CD4-positive, alpha-beta memory T cell (primary cell): ENCODE measurements around the gene INA. TPM values are rescaled to one million over a fixed set of nuclear protein-coding genes. Genes with fewer than 3 reads are reported as not detected.
"Not testable (repeated sequence)": the region's sequence is repeated elsewhere in the genome, so short reads cannot be mapped to it uniquely, and the experiment has no call there.

ENCODE experiments used
- CTCF ChIA-PET: fragments of 350-600 bp; sonication (Branson Sonifier 250); formaldehyde crosslinking; loops from one replicate; lab custom pipeline; 2021; ENCODE audit warnings: inconsistent platforms; ENCODE audit not compliant: partially characterized antibody; lab: Charles Lee
- POLR2A ChIA-PET: fragments of 350-600 bp; sonication (Branson Sonifier 250); formaldehyde crosslinking; loops from one replicate; lab custom pipeline; 2021; ENCODE audit not compliant: partially characterized antibody; lab: Charles Lee
- DNase-seq, 5 donors: peaks; one replicate each; pipeline versions ENCODE4 v3.0.0 to v3.0.0-alpha.2; 2020 to 2022; ENCODE audit warnings: mixed read lengths in 1 of 5
- H3K27ac ChIP-seq: one replicate; pipeline ENCODE4 v1.7.0; 2013; ENCODE audit warnings: low read depth, low read length
- H3K27me3 ChIP-seq: 2 replicates; pipeline ENCODE4 v1.7.0; 2013; ENCODE audit warnings: mild to moderate bottlenecking, low read length, moderate library complexity; ENCODE audit not compliant: insufficient read depth
- H3K36me3 ChIP-seq: 2 replicates; pipeline ENCODE4 v1.7.0; 2013; ENCODE audit warnings: mild to moderate bottlenecking, low read length, moderate library complexity; ENCODE audit not compliant: insufficient read depth
- H3K4me1 ChIP-seq: 2 replicates; pipeline ENCODE4 v1.7.0; 2013; ENCODE audit warnings: mild to moderate bottlenecking, low read length, moderate library complexity; ENCODE audit not compliant: insufficient read depth
- H3K4me3 ChIP-seq, 2 donors: one replicate each; pipeline ENCODE4 v1.7.0; 2013; ENCODE audit warnings: low read length in 2 of 2, mild to moderate bottlenecking in 1 of 2
- H3K9me3 ChIP-seq, 2 donors: one replicate each; pipeline ENCODE4 v1.7.0; 2013; ENCODE audit warnings: low read length in 2 of 2, control low read depth in 1 of 2; ENCODE audit not compliant: control insufficient read depth in 1 of 2
- H3K27ac Mint-ChIP-seq, 7 donors: one replicate each; pipeline ENCODE4 v1.8.0; 2020 to 2021; ENCODE audit warnings: mixed read lengths in 7 of 7, mild to moderate bottlenecking in 6 of 7, inconsistent platforms in 3 of 7, moderate library complexity in 3 of 7
- H3K27me3 Mint-ChIP-seq, 2 donors: one replicate each; pipeline ENCODE4 v1.8.0; 2020 to 2021; ENCODE audit warnings: mixed read lengths in 2 of 2
- H3K36me3 Mint-ChIP-seq, 2 donors: one replicate each; pipeline ENCODE4 v1.8.0; 2020 to 2021; ENCODE audit warnings: mixed read lengths in 2 of 2, inconsistent platforms in 1 of 2, mild to moderate bottlenecking in 1 of 2
- H3K4me1 Mint-ChIP-seq, 4 donors: one replicate each; pipeline ENCODE4 v1.8.0; 2020 to 2021; ENCODE audit warnings: mixed read lengths in 4 of 4, mild to moderate bottlenecking in 1 of 4
- H3K4me3 Mint-ChIP-seq, 8 donors: one replicate each; pipeline ENCODE4 v1.8.0; 2020 to 2021; ENCODE audit warnings: mixed read lengths in 8 of 8, mild to moderate bottlenecking in 7 of 8, moderate library complexity in 6 of 8, inconsistent platforms in 3 of 8
- H3K9me3 Mint-ChIP-seq, 8 donors: one replicate each; pipeline ENCODE4 v1.8.0; 2020 to 2021; ENCODE audit warnings: mixed read lengths in 8 of 8, mild to moderate bottlenecking in 5 of 8, inconsistent platforms in 3 of 8, moderate library complexity in 1 of 8
- intact Hi-C: fragments of 100-400 bp; cut with micrococcal nuclease; formaldehyde crosslinking; loops from one replicate; pipeline ENCODE4 v1.15.1; 2023
- polyA plus RNA-seq, 2 donors: library from polyadenylated mRNA; unstranded; fragments of 300-500 nt; fragmentation: Illumina TruSeq; gene quantifications; one replicate each; pipeline ENCODE4 v1.2.3, GENCODE V29; 2021
- total RNA-seq, 2 experiments: library from RNA; stranded (reverse); gene quantifications; one replicate each; pipeline ENCODE4 v1.2.3, GENCODE V29; 2021

Gene INA
- total and polyA plus RNA-seq, 4 experiments from 2014 or later: not detected

DNA sequence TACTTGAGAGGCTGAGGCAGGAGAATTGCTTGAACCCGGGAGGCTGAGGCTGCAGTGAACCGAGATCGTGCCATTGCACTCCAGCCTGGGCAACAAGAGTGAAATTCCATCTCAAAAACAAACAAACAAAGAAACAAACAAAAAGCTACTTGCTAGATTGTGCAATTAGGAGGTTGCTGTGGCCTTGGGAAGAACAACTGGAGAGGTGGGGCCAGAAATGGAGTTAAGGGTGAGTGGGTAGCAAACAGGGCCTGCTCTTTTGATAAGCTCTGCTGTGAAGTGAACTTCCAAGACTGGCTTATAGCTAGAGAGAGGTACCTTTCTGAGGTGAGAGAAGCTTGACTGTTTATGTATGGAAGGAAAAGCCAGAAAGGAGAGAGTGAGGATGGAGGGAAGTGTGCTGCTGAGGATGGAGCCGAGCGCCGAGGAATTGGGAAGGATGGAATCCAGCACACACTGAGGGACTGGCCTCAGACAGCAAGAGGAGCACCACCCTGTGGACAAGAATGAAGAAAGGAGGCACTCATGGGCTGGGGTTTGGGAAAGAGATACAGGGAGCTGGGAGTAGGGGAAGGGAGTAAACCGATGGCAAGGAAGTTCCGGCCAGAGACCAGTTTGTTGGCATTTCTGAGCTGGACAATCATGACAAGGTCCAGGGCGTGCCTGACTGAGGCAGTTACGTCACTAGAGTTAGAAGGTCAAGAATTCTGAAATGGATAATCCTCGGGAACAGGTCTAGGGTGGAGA is 38.3 kb upstream of the INA start:
- Histone ChIP-seq H3K4me1 (no peaks in the 10 kb centered on the region), H3K9me3 (no peaks in the 10 kb centered on the region), H3K27me3 (no peaks in the 10 kb centered on the region), H3K4me3 (no peak overlapping the region), H3K27ac (no peak overlapping the region), H3K36me3 (no peaks in the 10 kb centered on the region)
- Mint-ChIP-seq H3K4me1 (peaks cover 4 to 10% (median 6%) of the 10 kb centered on the region in 4 donors), H3K4me3 (no peak overlapping the region), H3K27ac (peak overlapping the region in 2 of 7 donors; percentile 15 to 72), H3K9me3 (no peaks in the 10 kb centered on the region), H3K36me3 (no peaks in the 10 kb centered on the region), H3K27me3 (no peaks in the 10 kb centered on the region)
- intact Hi-C loops: no loop called here
- POLR2A ChIA-PET: no interaction called here
- no peak for DNase-seq
- CTCF ChIA-PET: interaction anchor here (0.7 to 1.3 kb wide), 5 partner anchors 8 to 405 kb away, joined by 3 to 6 read pairs (median 3); no protein-coding TSS in a partner anchor

DNA sequence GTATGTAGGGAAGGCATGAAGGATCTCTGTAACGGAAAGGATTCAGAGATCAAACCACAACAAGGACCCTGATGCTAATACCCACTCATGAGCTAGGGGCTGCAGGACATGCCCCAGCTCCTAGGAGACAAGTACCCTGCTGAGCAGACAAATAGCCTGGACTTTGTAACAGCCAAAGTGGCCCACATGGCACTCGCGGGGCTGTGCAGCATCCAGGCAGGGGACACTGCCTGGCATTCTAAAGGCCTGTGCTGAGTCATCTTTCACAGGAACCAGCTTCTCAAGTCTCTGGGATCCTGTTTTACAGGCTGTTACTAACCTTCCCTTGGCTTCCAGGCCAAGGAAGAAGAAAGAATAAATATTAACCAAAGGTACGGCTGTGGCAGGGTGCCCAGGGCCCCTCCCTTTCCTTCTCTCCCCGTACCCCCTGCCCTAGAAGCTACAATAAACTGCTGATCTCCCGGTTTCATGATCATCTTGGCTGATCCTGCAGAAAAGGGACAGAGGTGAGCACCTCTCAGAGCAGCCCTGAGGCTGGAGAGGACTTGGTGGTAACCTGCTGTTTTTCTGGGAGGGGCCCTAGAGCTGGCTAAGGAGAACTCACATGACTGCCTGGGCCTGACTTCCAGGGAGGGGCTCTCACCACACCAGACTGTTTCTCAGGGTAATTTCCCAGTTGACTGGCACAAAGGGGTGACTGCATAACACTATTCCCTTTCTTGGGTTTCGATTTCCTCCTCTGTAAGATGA is 35.5 kb upstream of the INA start:
- Histone ChIP-seq H3K4me1 (no peaks in the 10 kb centered on the region), H3K27me3 (no peaks in the 10 kb centered on the region), H3K9me3 (no peaks in the 10 kb centered on the region), H3K4me3 (no peak overlapping the region), H3K27ac (no peak overlapping the region), H3K36me3 (no peaks in the 10 kb centered on the region)
- Mint-ChIP-seq H3K9me3 (no peaks in the 10 kb centered on the region), H3K36me3 (no peaks in the 10 kb centered on the region), H3K27me3 (peaks cover 4 to 5% of the 10 kb centered on the region in 2 donors), H3K27ac (no peak overlapping the region), H3K4me3 (no peak overlapping the region), H3K4me1 (peaks cover 6 to 11% (median 9%) of the 10 kb centered on the region in 4 donors)
- CTCF ChIA-PET: interaction anchor here (1.2 to 6.1 kb wide), 2 partner anchors 324 to 406 kb away, joined by 3 to 52 read pairs; partner anchors contain the start of gene CNNM2
- DNase-seq: no peak
- intact Hi-C loops: loop anchor here (5.0 kb wide), 1 partner anchor 246 kb away; no protein-coding TSS in a partner anchor
- POLR2A ChIA-PET: no interaction called here

DNA sequence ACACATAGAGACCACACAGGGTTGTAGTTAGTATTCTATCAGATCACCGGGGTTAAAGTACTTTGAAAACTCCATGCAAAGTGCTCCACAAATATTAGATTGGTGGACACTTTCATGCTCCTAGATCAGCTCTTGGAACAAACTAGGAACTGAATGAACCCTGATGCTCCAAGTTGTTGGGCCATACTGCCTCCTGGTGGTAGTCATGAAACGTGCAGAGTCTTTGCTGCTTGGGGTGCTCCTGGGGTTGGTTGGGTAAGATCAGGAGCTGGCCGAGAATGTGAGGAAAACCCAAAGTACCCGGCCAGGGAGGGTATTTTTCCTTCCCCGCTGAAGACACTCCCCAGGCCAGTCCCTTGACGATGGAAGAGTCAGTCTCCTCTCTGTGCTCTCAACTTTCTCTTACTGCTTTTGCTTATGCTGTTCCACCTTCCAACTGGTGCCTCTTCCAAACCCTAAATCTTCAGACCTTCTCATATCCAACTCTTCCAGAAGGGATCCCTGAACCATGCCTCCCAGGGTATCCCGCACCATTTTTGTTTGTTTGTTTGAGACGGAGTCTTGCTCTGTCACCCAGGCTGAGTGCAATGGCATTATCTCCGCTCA is 32.2 kb upstream of the INA start:
- Mint-ChIP-seq H3K4me3 (no peak overlapping the region), H3K9me3 (peaks cover 0 to 2% (median 0%) of the 10 kb centered on the region in 8 donors), H3K4me1 (peaks cover 5 to 11% (median 7%) of the 10 kb centered on the region in 4 donors), H3K36me3 (no peaks in the 10 kb centered on the region), H3K27ac (peak overlapping the region in 1 of 7 donors; percentile 46), H3K27me3 (peaks cover 4 to 6% of the 10 kb centered on the region in 2 donors)
- ChIA-PET POLR2A (interaction anchor here (1.9 kb wide), 1 partner anchor 327 kb away, joined by 7 read pairs; the partner anchor contains the start of gene CNNM2), CTCF (interaction anchor here (0.6 to 6.1 kb wide), 24 partner anchors 9 to 432 kb away, joined by 3 to 52 read pairs (median 4); partner anchors contain the start of genes CNNM2, CYP17A1 and INA)
- H3K4me1 ChIP-seq: no peaks in the 10 kb centered on the region
- no peaks in the 10 kb centered on the region for H3K27me3 ChIP-seq
- H3K9me3 ChIP-seq: no peaks in the 10 kb centered on the region
- intact Hi-C loops: loop anchor here (1.0 to 5.0 kb wide), 4 partner anchors 52 to 409 kb away; no protein-coding TSS in a partner anchor
- no peak overlapping the region for H3K4me3 ChIP-seq
- DNase-seq: peak; percentile 48 to 58 (median 52)
- no peaks in the 10 kb centered on the region for H3K36me3 ChIP-seq
- no peak overlapping the region for H3K27ac ChIP-seq

DNA sequence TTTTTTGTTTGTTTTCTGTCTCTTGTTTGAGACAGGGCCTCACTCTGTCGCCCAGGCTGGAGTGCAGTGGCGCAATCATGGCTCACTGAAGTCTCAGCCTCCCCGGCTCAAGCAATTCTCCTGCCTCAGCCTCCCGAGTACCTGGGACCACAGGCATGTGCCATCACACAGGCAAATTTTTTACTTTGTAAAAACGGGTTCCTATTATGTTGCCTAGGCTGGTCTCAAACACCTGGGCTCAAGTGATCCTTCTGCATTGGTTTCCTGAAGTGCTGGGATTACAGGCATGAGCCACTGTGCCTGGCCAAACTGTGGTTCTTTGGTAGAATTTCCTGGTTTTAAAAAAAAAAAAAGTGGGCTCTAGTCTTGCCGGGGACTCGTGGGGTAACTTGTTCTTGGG is 31.4 kb upstream of the INA start, which contains the start of gene RPEL1:
Gene RPEL1 (plus strand): TSS at position 301 of the 400 bp plus-strand sequence. CDS start 110 bp downstream, outside the sequence.
- H3K27ac ChIP-seq, H3K4me1 Mint-ChIP-seq, H3K4me3 Mint-ChIP-seq, DNase-seq, H3K4me1 ChIP-seq, intact Hi-C loops, H3K9me3 Mint-ChIP-seq, H3K27me3 ChIP-seq, H3K9me3 ChIP-seq, H3K27me3 Mint-ChIP-seq, H3K36me3 ChIP-seq, H3K36me3 Mint-ChIP-seq, H3K4me3 ChIP-seq: not testable (repeated sequence)
- CTCF ChIA-PET: interaction anchor here (0.8 to 6.1 kb wide), 5 partner anchors 15 to 409 kb away, joined by 3 to 52 read pairs (median 8); partner anchors contain the start of genes CNNM2 and CYP17A1
- POLR2A ChIA-PET: interaction anchor here (1.9 kb wide), 1 partner anchor 328 kb away, joined by 7 read pairs; the partner anchor contains the start of gene CNNM2
- peak within 1 kb of the TSS in 1 of 7 donors; percentile 46 for H3K27ac Mint-ChIP-seq

DNA sequence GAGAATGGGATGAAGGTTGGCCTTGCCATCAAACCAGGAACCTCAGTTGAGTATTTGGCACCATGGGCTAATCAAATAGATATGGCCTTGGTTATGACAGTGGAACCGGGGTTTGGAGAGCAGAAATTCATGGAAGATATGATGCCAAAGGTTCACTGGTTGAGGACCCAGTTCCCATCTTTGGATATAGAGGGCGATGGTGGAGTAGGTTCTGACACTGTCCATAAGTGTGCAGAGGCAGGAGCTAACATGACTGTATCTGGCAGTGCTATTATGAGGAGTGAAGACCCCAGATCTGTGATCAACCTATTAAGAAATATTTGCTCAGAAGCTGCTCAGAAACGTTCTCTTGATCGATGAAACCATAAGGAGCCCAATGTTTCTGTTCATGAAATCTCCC is 30.6 kb upstream of the INA start:
- Mint-ChIP-seq H3K4me1 (peaks cover 0 to 7% (median 3%) of the 10 kb centered on the region in 4 donors), H3K27me3 (peaks cover 4 to 6% of the 10 kb centered on the region in 2 donors), H3K9me3 (peaks cover 0 to 4% (median 0%) of the 10 kb centered on the region in 8 donors), H3K36me3 (no peaks in the 10 kb centered on the region), H3K4me3 (no peak overlapping the region), H3K27ac (no peak overlapping the region)
- H3K36me3 ChIP-seq: no peaks in the 10 kb centered on the region
- intact Hi-C loops: no loop called here
- no peak overlapping the region for H3K27ac ChIP-seq
- DNase-seq: no peak
- ChIA-PET CTCF (interaction anchor here (0.7 to 4.2 kb wide), 5 partner anchors 9 to 413 kb away, joined by 3 to 21 read pairs (median 5); partner anchors contain the start of gene CNNM2), POLR2A (no interaction called here)
- no peak overlapping the region for H3K4me3 ChIP-seq
- H3K9me3 ChIP-seq: no peaks in the 10 kb centered on the region
- no peaks in the 10 kb centered on the region for H3K4me1 ChIP-seq
- no peaks in the 10 kb centered on the region for H3K27me3 ChIP-seq

DNA sequence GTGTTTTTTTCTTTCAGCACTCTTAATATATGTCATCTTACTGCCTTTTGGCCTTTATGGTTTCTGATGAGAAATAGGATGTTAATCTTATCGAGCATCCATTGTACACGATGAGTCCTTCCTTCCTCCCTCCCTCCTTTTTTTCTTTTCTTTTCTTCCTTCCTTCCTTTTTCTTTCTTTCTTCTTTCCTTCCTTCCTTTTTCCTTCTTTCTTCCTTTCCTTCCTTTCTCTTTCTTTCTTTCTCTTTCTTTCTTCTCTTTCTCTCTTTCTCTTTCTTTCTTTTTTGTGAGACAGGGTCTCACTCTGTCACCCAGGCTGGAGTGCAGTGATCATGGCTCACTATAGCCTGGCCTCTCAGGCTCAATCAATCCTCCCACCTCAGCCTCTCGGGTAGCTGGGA is 22.8 kb upstream of the INA start:
- Mint-ChIP-seq H3K4me1 (peaks cover 0 to 3% (median under 1%) of the 10 kb centered on the region in 4 donors), H3K4me3 (no peak overlapping the region), H3K27me3 (peaks cover 0 to 3% of the 10 kb centered on the region in 2 donors), H3K27ac (no peak overlapping the region), H3K36me3 (peaks cover 0 to 4% of the 10 kb centered on the region in 2 donors), H3K9me3 (peaks cover 0 to 6% (median 4%) of the 10 kb centered on the region in 8 donors)
- intact Hi-C loops: no loop called here
- H3K4me3 ChIP-seq: no peak overlapping the region
- no peaks in the 10 kb centered on the region for H3K9me3 ChIP-seq
- H3K27ac ChIP-seq: no peak overlapping the region
- H3K36me3 ChIP-seq: no peaks in the 10 kb centered on the region
- H3K27me3 ChIP-seq: no peaks in the 10 kb centered on the region
- POLR2A ChIA-PET: no interaction called here
- H3K4me1 ChIP-seq: no peaks in the 10 kb centered on the region
- CTCF ChIA-PET: interaction anchor here (2.1 kb wide), 1 partner anchor 10 kb away, joined by 7 read pairs; no protein-coding TSS in a partner anchor
- DNase-seq: no peak
